HG03175 (cell line): ENCODE results near the gene WDR91.
"Not testable (repeated sequence)": the region's sequence is repeated elsewhere in the genome, so short reads cannot be mapped to it uniquely, and the experiment has no call there.

Experiments
- ATAC-seq: cut with Tn5 transposase; IDR thresholded peaks from one replicate; pipeline ENCODE4 v1.9.1; 2021; ENCODE audit warnings: mild to moderate bottlenecking, moderate library complexity; ENCODE audit not compliant: unreplicated experiment

Gene WDR91

GRCh38 chr7:135181261-135181928 is 29.9 kb downstream of the WDR91 start:
- ATAC-seq = no peak

GRCh38 chr7:135180122-135180521 is 31.2 kb downstream of the WDR91 start:
- ATAC-seq = no peak

DNA sequence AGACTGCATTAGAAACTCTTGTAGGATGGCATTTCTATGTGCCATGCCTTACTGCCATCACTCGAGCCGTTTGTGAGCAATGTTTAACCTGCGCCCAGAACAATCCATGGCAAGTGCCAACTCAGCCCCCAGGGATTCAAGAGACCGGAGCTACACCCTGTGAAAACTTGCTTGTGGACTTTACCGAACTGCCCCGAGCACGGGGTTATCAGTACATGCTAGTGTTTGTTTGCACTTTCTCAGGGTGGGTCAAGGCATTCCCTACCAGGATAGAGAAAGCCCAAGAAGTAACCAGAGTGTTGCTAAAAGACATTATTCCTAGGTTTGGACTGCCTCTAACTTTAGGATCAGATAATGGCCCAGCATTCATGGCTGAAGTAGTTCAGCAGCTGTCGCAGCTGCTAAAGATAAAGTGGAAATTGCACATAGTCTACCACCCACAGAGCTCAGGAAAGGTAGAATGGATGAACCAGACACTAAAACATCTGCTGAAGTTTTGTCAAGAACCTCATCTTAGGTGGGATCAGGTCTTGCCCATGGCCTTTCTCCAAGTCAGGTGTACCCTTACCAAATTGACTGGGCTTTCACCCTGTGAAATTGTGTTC is 31.9 kb downstream of the WDR91 start:
- no peak for ATAC-seq

- no peak for ATAC-seq
Observed at GRCh38 chr7:135178364-135178763, 33.0 kb downstream of the WDR91 start.

- ATAC-seq = no peak
Observed at GRCh38 chr7:135177028-135177696, 34.2 kb downstream of the WDR91 start.

DNA sequence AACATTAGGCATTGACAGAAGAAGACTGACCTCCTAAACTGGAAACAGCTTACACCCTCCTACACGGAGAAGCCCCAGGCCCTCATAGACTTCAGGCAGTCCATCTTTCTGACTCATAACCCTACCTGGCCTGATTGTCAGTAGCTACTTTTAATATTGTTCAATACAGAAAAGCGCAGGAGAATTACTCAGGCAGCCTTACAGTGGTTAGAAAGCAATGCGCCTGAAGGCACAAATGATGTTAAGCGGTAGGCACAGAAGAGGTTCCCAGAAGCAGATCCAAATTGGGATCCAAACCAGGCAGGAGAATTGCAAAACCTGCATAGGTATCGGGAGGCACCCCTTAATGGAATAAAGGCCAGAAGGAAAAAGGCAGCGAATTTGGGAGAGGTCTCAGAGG is 35.4 kb downstream of the WDR91 start:
- ATAC-seq = no peak

DNA sequence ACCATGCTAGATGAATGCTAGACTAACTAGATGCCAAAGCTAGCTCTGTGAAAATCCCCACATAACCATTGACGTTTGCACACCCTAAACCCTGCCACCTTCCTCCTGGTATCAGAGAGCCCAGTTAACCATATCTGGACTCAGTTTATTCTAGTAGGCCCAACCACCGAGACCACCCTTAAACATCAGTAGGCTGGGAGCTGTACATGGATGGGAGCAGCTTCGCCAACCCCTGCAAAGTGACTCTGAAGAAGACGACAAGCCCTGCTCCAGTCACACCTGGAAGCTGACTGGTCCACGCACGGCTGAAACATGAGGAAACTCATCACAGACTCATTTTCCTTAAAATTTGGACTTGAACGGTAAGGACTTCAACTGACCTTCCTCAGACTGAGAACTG is 36.4 kb downstream of the WDR91 start:
- no peak for ATAC-seq

- ATAC-seq = not testable (repeated sequence)
Observed at GRCh38 chr7:135173916-135174315, 37.4 kb downstream of the WDR91 start.

GRCh38 chr7:135171581-135172291 is 39.6 kb downstream of the WDR91 start:
- not testable (repeated sequence) for ATAC-seq

GRCh38 chr7:135170998-135171481 is 40.3 kb downstream of the WDR91 start:
- peak; percentile 43 for ATAC-seq

GRCh38 chr7:135170274-135170997 is 40.9 kb downstream of the WDR91 start, which contains the start of gene CYREN:
Gene CYREN (minus strand): TSS chr7:135170707. CDS start chr7:135168922, 1,785 bp downstream.
- peak; percentile 67 for ATAC-seq

GRCh38 chr7:135169964-135170273 is 41.4 kb downstream of the WDR91 start:
- peak; percentile 9 for ATAC-seq

DNA sequence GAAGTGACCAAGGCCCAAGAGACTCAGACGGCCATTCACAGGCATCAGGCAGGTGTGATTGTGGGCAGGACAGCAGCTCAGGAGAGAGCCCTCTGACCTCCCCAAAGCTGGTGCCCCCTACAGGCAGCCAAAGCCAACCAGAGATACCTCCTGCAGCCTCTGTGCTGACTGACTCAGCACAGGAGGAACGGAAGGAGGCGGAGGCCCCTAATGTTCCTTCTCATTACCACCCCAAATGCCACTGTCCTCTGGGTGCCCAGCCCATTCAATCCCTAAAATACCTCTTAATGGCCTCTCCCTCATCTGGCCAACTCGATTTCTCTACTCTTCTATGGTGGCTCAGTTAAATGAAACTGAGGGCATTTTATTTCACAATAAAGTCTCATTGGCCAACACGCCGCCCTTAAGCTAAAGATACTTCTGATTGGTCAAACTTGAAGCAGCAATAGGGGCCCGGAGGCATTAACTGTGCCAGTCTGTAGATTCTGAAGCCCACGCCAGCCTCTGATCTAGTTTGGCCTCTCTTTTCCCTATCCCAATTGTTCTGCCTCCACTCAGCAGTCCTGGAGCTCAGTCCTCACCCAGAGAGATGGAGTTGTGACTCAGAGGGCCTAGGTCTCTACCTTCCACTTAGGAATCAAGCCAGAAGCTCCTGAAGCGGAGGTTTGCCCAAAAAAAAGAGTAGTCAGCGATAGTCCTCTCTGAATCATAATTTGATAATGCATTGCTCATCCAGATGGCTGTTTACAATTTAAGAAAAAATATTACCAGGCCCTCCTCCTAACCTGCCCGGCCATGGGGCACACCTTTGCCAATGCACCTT is 42.0 kb downstream of the WDR91 start:
- peak; percentile 55 for ATAC-seq

GRCh38 chr7:135168489-135169140 is 42.7 kb downstream of the WDR91 start:
- ATAC-seq = no peak

DNA sequence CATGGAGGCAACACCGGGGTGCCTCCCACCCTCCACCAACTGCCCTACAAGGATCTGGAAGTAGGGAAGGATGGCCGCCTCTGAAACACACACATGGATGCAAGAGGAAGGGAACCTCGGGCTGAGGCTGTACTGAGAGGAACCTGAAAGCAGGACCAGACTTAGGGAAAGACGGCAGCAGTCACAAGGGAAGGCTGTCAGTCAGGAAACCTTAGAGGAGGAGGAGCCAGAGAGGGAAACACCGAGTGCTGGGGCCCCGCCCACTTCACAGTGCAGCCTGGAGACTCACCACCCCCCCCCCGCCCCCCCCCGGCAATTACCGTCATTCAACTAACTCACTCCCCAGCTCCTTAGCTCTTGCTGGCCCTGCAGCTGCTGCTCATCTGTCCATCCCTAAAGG is 43.3 kb downstream of the WDR91 start:
- ATAC-seq = no peak

DNA sequence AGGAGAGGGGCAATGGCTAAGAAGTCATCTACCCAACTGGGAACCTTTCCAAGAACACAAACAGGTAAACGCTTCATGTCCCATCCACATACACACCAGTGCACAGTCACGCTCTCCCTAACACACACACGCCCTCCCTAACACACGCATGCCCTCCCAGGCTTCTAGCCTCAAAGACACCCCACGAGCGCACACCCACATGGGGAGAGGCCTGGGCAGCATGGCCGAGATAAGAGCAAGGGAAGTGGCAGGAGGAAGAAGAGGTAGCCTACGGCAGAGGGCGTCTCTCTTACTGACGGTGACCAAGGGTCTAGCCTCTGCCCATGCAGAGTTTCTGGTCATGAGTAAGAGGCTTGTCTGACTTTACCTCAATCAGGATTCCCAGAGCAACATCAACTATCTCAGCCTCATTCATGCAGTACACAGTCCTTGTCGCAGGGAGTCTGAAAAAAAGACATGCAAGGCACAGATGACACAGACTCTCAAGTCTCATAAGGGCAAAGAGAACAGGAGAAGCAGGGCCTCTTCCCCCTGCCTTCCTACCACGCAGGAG is 43.9 kb downstream of the WDR91 start:
- no peak for ATAC-seq

DNA sequence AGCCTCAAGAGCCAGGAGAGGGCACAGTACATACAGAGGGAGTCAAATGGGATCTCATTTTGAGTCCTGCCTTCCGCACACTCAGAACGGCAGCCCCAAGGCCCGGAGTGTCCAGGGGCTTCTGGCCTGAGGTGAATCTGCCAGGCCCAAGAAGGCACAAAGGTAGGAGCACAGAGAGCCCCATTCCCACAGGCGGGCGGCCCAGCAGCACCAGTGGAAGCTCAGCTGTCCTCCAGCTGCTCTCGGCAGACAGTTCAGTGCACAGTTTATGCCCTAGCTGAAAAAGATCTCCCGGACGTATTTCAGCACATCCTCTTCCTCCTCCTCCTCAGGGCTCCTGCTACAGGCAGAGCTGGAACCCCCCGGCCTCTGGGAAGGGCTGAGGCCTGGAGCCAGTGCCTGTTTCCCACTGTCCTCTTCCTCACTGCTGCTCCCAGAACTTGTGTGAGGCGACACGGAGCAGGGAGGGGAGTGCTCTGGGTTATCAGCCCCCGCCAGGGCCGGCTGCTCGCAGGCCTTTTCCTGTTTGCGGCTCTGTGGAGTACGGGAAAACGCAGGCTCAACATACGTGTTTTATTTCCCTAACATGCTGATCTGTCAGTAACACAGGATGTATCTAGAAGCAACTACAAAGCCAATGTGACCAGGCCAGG is 44.9 kb downstream of the WDR91 start:
- ATAC-seq = no peak

DNA sequence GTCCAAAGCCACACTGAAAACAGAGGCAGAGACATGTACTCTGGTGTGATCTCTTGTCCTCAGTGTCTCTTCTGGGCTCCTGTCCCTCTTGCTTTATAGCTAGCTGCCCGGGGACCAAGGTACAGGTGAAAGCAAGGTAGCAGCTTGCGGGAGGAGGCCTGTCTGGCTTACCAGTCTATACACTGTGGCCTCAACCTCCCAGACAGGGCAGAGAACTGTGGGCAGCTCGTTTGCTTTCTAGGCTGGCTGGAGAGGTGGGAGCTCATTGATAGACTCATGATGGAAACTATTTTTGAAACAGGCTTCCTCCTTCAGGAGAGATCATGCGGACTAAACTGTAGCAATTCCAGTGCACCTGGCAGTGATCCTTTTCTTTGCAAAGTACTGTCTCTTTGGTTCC is 45.5 kb downstream of the WDR91 start:
- ATAC-seq = no peak
